T-helper 17 cell (primary cell): ENCODE results near the gene MUC5B. TPM values are rescaled to one million over a fixed set of nuclear protein-coding genes. Genes with fewer than 3 reads are reported as not detected.

ENCODE experiments used
- ATAC-seq: fragments of 150-1000 bp; cut with Tn5 transposase; 2 replicates; pipeline ENCODE4 v1.10.0; 2021; ENCODE audit warnings: mild to moderate bottlenecking, moderate library complexity
- DNase-seq, 3 donors: peaks; one replicate each; pipeline versions ENCODE4 v3.0.0 to v3.0.0-alpha.2; 2020 to 2021
- H3K9me3 ChIP-seq: one replicate; pipeline ENCODE4 v1.7.0; 2013; ENCODE audit warnings: low read length, mild to moderate bottlenecking; ENCODE audit not compliant: control insufficient read depth, poor library complexity, severe bottlenecking
- H3K27ac Mint-ChIP-seq: one replicate; pipeline ENCODE4 v1.8.0; 2022; ENCODE audit warnings: mild to moderate bottlenecking, moderate library complexity, mixed read lengths
- H3K27me3 Mint-ChIP-seq: one replicate; pipeline ENCODE4 v1.8.0; 2022; ENCODE audit warnings: mixed read lengths
- H3K36me3 Mint-ChIP-seq: one replicate; pipeline ENCODE4 v1.8.0; 2022; ENCODE audit warnings: low read depth, mixed read lengths
- H3K4me1 Mint-ChIP-seq: one replicate; pipeline ENCODE4 v1.8.0; 2022; ENCODE audit warnings: mild to moderate bottlenecking, mixed read lengths
- H3K4me3 Mint-ChIP-seq: one replicate; pipeline ENCODE4 v1.8.0; 2022; ENCODE audit warnings: mild to moderate bottlenecking, moderate library complexity, mixed read lengths
- total RNA-seq, 4 donors: library from RNA in 2 of 4; stranded (reverse) in 2 of 4; gene quantifications; one replicate each; pipeline ENCODE4 v1.2.3 and lab custom pipeline; 2022 to 2026

The MUC5B gene
- total RNA-seq, 2 donors from 2014 or later: not detected

GRCh38 chr11:1276041-1276790, 53.4 kb downstream of the MUC5B start:
- H3K4me1 Mint-ChIP-seq: peaks cover 7% of the 10 kb centered on the region
- H3K27me3 Mint-ChIP-seq: no peaks in the 10 kb centered on the region
- no peak overlapping the region for H3K4me3 Mint-ChIP-seq
- H3K36me3 Mint-ChIP-seq: no peaks in the 10 kb centered on the region
- no peak for DNase-seq
- no peak for ATAC-seq
- H3K27ac Mint-ChIP-seq: no peak overlapping the region
- H3K9me3 ChIP-seq: no peaks in the 10 kb centered on the region

DNA sequence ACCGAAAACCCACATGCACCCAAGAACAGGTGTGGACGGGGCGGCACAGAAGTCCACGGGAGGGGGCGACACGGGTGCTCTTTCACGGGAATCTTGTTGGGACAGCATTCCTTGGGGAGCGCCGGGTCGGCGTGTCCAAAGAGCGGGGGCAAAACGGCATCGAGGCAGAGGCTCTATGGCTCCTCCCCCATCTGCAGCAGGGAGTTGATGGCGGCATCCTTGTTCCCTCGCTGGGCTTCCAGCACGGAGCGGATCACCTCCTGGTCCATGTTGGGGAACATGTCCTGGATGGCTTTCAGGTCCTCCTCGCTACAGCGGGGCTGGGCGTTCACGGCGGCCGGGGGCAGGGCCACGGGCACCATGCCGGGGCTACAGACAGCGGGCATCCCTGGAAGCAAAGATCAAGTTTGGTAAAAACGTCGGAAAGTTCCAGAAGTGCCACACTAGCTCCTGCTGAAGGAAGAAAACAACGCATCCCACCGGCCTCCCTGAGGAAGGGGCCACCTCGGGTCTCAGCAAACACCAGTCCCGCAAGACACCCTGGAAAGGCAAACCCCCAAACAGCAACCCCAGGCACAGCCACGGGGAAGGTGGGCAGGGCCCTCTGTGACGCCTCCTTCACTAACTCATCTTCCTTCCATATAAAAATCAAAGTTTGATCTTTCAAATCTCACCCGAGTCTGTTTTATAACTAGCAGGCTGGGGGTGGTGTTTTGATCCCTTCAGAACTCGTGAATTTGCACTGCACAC, 54.2 kb downstream of the MUC5B start:
- H3K9me3 ChIP-seq: no peaks in the 10 kb centered on the region
- Mint-ChIP-seq H3K27me3 (no peaks in the 10 kb centered on the region), H3K36me3 (no peaks in the 10 kb centered on the region), H3K4me1 (peaks cover 9% of the 10 kb centered on the region), H3K4me3 (no peak overlapping the region), H3K27ac (peak overlapping the region; percentile 51)
- ATAC-seq: no peak
- DNase-seq: no peak

GRCh38 chr11:1277936-1278512, 55.2 kb downstream of the MUC5B start:
- Mint-ChIP-seq H3K27me3 (no peaks in the 10 kb centered on the region), H3K4me3 (no peak overlapping the region), H3K27ac (peak overlapping the region; percentile 73), H3K36me3 (no peaks in the 10 kb centered on the region), H3K4me1 (peaks cover 10% of the 10 kb centered on the region)
- no peak for ATAC-seq
- no peak for DNase-seq
- no peaks in the 10 kb centered on the region for H3K9me3 ChIP-seq

- no peaks in the 10 kb centered on the region for H3K9me3 ChIP-seq
- peak overlapping the region; percentile 73 for H3K27ac Mint-ChIP-seq
- H3K4me3 Mint-ChIP-seq: no peak overlapping the region
- peaks cover 10% of the 10 kb centered on the region for H3K4me1 Mint-ChIP-seq
- DNase-seq (no peak), ATAC-seq (no peak)
- H3K36me3 Mint-ChIP-seq: no peaks in the 10 kb centered on the region
- H3K27me3 Mint-ChIP-seq: no peaks in the 10 kb centered on the region
Measured at GRCh38 chr11:1278766-1279673, 56.2 kb downstream of the MUC5B start.

DNA sequence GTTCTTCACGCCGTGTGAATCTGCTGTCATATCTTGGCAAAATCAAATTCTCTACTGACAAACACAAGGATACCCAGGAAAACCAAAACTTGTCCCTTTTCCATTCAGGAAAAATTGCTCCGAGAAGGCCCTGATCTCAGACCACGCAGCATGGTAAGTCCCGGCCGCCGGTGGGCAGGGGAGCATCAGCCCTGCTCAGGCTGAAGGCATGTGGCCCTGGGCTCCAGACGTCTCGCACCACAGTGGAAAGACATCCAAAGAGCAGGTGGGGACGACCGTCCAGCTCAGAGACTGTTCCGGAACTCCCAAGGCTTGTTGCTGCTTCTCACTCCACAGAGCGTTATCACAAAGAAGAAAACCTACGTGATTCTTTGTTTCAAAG, 56.8 kb downstream of the MUC5B start:
- Mint-ChIP-seq H3K27ac (peak overlapping the region; percentile 53), H3K27me3 (no peaks in the 10 kb centered on the region), H3K36me3 (no peaks in the 10 kb centered on the region), H3K4me3 (no peak overlapping the region), H3K4me1 (peaks cover 10% of the 10 kb centered on the region)
- ATAC-seq: no peak
- no peak for DNase-seq
- no peaks in the 10 kb centered on the region for H3K9me3 ChIP-seq

GRCh38 chr11:1280116-1281035, 57.5 kb downstream of the MUC5B start:
- Mint-ChIP-seq H3K27me3 (no peaks in the 10 kb centered on the region), H3K27ac (peak overlapping the region; percentile 53), H3K36me3 (no peaks in the 10 kb centered on the region), H3K4me3 (peak overlapping the region; percentile 25), H3K4me1 (peaks cover 10% of the 10 kb centered on the region)
- ATAC-seq: no peak
- DNase-seq: no peak
- H3K9me3 ChIP-seq: no peaks in the 10 kb centered on the region

- Mint-ChIP-seq H3K4me3 (no peak overlapping the region), H3K4me1 (peaks cover 10% of the 10 kb centered on the region), H3K36me3 (no peaks in the 10 kb centered on the region), H3K27me3 (no peaks in the 10 kb centered on the region), H3K27ac (no peak overlapping the region)
- no peaks in the 10 kb centered on the region for H3K9me3 ChIP-seq
- DNase-seq (no peak), ATAC-seq (no peak)
Measured at GRCh38 chr11:1281326-1281973, 58.6 kb downstream of the MUC5B start.

DNA sequence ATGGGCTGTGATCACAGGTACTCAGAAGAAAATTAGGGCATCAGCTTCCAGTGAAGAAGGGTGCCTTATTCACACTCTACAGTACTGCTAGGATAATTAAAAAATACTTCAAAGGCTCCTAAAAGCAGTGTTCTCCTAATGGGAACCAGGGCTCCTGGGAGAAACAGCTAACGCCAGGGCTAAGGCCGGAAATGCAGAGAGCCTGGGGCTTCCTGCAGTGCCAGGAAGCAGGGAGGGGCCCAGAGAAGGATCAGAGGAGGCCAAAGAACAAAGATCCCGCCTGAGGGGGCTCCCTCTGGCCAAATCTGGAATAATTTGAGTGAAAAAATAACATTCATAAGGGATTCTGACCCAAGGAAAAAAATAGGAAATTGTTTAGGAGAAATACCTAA, 59.1 kb downstream of the MUC5B start:
- H3K4me1 Mint-ChIP-seq: peaks cover 10% of the 10 kb centered on the region
- DNase-seq (no peak), ATAC-seq (no peak)
- no peak overlapping the region for H3K27ac Mint-ChIP-seq
- no peaks in the 10 kb centered on the region for H3K9me3 ChIP-seq
- H3K36me3 Mint-ChIP-seq: no peaks in the 10 kb centered on the region
- no peak overlapping the region for H3K4me3 Mint-ChIP-seq
- H3K27me3 Mint-ChIP-seq: no peaks in the 10 kb centered on the region

- H3K4me1 Mint-ChIP-seq: peaks cover 4% of the 10 kb centered on the region
- no peak for ATAC-seq
- no peaks in the 10 kb centered on the region for H3K9me3 ChIP-seq
- no peaks in the 10 kb centered on the region for H3K27me3 Mint-ChIP-seq
- DNase-seq: no peak
- H3K4me3 Mint-ChIP-seq: no peak overlapping the region
- no peaks in the 10 kb centered on the region for H3K36me3 Mint-ChIP-seq
- H3K27ac Mint-ChIP-seq: no peak overlapping the region
Measured at GRCh38 chr11:1283091-1283511, 60.2 kb downstream of the MUC5B start.

GRCh38 chr11:1283906-1284305, 61.0 kb downstream of the MUC5B start:
- ATAC-seq: no peak

GRCh38 chr11:1285316-1285744, 62.5 kb downstream of the MUC5B start:
- no peak overlapping the region for H3K27ac Mint-ChIP-seq
- H3K27me3 Mint-ChIP-seq: no peaks in the 10 kb centered on the region
- H3K4me1 Mint-ChIP-seq: peaks cover 2% of the 10 kb centered on the region
- H3K4me3 Mint-ChIP-seq: no peak overlapping the region
- H3K36me3 Mint-ChIP-seq: no peaks in the 10 kb centered on the region
- ATAC-seq (no peak), DNase-seq (no peak)
- no peaks in the 10 kb centered on the region for H3K9me3 ChIP-seq

More at GRCh38 chr11:1283906-1284305, 61.0 kb downstream of the MUC5B start:
- peaks cover 3% of the 10 kb centered on the region for H3K4me1 Mint-ChIP-seq
- H3K4me3 Mint-ChIP-seq: no peak overlapping the region
- no peaks in the 10 kb centered on the region for H3K36me3 Mint-ChIP-seq
- H3K27me3 Mint-ChIP-seq: no peaks in the 10 kb centered on the region
- no peaks in the 10 kb centered on the region for H3K9me3 ChIP-seq
- DNase-seq: no peak
- H3K27ac Mint-ChIP-seq: no peak overlapping the region

DNA sequence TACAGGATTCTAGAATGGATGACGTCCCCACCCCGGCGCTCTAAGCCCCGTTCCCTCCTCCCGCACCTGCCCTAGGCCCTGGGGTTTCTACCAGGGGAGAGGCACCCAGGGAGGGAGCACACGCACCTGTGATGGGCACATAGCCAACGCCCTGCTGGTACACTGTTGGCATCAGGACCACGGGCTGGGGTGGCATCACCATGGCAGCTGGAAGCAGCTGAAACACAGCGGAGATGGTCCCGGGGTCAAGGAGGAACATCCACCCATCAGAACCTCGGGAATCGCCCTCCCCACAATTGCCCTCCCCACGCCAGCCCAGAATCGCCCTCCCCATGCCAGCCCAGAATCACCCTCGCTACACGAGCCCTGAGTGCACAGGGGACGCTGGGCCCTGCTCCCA, 63.0 kb downstream of the MUC5B start:
- Mint-ChIP-seq H3K4me3 (no peak overlapping the region), H3K36me3 (no peaks in the 10 kb centered on the region), H3K27ac (no peak overlapping the region), H3K27me3 (no peaks in the 10 kb centered on the region), H3K4me1 (peaks cover 4% of the 10 kb centered on the region)
- no peaks in the 10 kb centered on the region for H3K9me3 ChIP-seq
- no peak for DNase-seq
- no peak for ATAC-seq
